HCT116 (cell line): ENCODE data around the gene IGLL1.

ENCODE experiments used
- SRF ChIP-seq: IDR thresholded peaks from 2 replicates; pipeline ENCODE4 v1.6.1; 2012; ENCODE audit warnings: low read depth
- TF ChIP-seq, protein P1 (sequence below), 3 experiments: fragments of 200-600 bp in 1 of 3; sonication (generic) in 1 of 3; IDR thresholded peaks in 2 of 3; conservative IDR thresholded peaks in 1 of 3; 2 replicates each; pipeline ENCODE4 v1.5.1; 2012 to 2017; ENCODE audit warnings: low read depth in 2 of 3, low read length in 2 of 3, antibody characterized with exemption in 1 of 3, borderline replicate concordance in 1 of 3, control low read depth in 1 of 3, mild to moderate bottlenecking in 1 of 3, mixed read lengths in 1 of 3, mixed run types in 1 of 3, moderate library complexity in 1 of 3; ENCODE audit not compliant: insufficient read depth in 1 of 3
- TF ChIP-seq, protein P2 (sequence below): IDR thresholded peaks from 2 replicates; pipeline ENCODE4 v1.6.1; 2012; ENCODE audit warnings: low read depth

DNA sequence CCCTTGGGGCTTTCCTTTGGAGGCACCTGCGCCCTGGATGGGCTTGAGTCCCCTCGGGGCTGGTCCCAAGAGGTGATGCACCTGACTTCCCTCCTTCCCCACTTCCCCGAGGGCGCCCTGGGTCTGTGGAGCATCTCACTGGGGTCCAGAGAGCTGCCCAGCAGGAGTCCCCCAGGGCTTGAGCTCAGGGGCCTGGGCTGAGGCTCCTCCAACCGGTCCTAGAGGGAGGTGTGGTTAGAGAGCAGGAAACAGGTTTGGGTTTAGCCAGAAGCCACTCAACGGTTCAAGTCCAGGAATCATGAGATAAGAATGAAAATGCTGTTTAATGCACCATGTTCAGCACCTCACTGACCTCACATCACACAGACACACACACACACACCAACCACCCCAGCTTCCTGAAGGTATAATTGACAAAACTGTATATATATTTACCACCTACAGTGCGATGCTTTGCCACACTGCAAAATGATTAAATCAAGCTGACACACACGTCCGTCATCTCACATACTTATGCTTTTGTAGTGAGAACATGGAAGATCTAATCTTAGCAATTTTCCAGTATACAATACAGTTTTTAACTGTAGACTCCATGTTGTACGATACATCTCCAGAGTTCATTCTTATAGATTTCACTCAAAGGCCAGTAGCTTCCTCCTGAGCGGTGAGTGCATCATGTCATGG lies 628 bp upstream of the IGLL1 start:
- TF ChIP-seq, protein P1, sequence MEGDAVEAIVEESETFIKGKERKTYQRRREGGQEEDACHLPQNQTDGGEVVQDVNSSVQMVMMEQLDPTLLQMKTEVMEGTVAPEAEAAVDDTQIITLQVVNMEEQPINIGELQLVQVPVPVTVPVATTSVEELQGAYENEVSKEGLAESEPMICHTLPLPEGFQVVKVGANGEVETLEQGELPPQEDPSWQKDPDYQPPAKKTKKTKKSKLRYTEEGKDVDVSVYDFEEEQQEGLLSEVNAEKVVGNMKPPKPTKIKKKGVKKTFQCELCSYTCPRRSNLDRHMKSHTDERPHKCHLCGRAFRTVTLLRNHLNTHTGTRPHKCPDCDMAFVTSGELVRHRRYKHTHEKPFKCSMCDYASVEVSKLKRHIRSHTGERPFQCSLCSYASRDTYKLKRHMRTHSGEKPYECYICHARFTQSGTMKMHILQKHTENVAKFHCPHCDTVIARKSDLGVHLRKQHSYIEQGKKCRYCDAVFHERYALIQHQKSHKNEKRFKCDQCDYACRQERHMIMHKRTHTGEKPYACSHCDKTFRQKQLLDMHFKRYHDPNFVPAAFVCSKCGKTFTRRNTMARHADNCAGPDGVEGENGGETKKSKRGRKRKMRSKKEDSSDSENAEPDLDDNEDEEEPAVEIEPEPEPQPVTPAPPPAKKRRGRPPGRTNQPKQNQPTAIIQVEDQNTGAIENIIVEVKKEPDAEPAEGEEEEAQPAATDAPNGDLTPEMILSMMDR (IDR thresholded peaks at IDR 0.05 in 2 of 3, conservative IDR thresholded peaks at IDR 0.05 in 1 of 3; ENCODE audit: borderline replicate concordance in 1 of 3, insufficient read depth in 1 of 3, low read depth in 2 of 3, low read length in 2 of 3): no peak
- TF ChIP-seq SRF: no peak
- TF ChIP-seq, protein P2, sequence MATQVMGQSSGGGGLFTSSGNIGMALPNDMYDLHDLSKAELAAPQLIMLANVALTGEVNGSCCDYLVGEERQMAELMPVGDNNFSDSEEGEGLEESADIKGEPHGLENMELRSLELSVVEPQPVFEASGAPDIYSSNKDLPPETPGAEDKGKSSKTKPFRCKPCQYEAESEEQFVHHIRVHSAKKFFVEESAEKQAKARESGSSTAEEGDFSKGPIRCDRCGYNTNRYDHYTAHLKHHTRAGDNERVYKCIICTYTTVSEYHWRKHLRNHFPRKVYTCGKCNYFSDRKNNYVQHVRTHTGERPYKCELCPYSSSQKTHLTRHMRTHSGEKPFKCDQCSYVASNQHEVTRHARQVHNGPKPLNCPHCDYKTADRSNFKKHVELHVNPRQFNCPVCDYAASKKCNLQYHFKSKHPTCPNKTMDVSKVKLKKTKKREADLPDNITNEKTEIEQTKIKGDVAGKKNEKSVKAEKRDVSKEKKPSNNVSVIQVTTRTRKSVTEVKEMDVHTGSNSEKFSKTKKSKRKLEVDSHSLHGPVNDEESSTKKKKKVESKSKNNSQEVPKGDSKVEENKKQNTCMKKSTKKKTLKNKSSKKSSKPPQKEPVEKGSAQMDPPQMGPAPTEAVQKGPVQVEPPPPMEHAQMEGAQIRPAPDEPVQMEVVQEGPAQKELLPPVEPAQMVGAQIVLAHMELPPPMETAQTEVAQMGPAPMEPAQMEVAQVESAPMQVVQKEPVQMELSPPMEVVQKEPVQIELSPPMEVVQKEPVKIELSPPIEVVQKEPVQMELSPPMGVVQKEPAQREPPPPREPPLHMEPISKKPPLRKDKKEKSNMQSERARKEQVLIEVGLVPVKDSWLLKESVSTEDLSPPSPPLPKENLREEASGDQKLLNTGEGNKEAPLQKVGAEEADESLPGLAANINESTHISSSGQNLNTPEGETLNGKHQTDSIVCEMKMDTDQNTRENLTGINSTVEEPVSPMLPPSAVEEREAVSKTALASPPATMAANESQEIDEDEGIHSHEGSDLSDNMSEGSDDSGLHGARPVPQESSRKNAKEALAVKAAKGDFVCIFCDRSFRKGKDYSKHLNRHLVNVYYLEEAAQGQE: no peak
